GM21529 (cell line): ENCODE measurements around the gene LIMS4.
"Not testable (repeated sequence)": the region's sequence is repeated elsewhere in the genome, so short reads cannot be mapped to it uniquely, and the experiment has no call there.

Experiments
- ATAC-seq: cut with Tn5 transposase; IDR thresholded peaks from one replicate; pipeline ENCODE4 v1.9.1; 2021; ENCODE audit not compliant: unreplicated experiment

Gene LIMS4

GRCh38 chr2:110450951-110451350, 21.7 kb downstream of the LIMS4 start:
- not testable (repeated sequence) for ATAC-seq

GRCh38 chr2:110449127-110449947, 23.3 kb downstream of the LIMS4 start:
- not testable (repeated sequence) for ATAC-seq

- not testable (repeated sequence) for ATAC-seq
Measured at GRCh38 chr2:110446644-110447043, 26.0 kb downstream of the LIMS4 start.

GRCh38 chr2:110443305-110444005, 29.2 kb downstream of the LIMS4 start:
- ATAC-seq: not testable (repeated sequence)

- not testable (repeated sequence) for ATAC-seq
Measured at GRCh38 chr2:110441905-110442304, 30.7 kb downstream of the LIMS4 start.

- ATAC-seq: not testable (repeated sequence)
Measured at GRCh38 chr2:110434565-110434964, 38.1 kb downstream of the LIMS4 start.

GRCh38 chr2:110425725-110426124, 46.9 kb downstream of the LIMS4 start:
- not testable (repeated sequence) for ATAC-seq

GRCh38 chr2:110424421-110424820, 48.2 kb downstream of the LIMS4 start:
- ATAC-seq: not testable (repeated sequence)

- not testable (repeated sequence) for ATAC-seq
Measured at GRCh38 chr2:110423574-110423962, 49.0 kb downstream of the LIMS4 start.

- ATAC-seq: not testable (repeated sequence)
Measured at GRCh38 chr2:110422852-110423573, 49.6 kb downstream of the LIMS4 start.

- ATAC-seq: not testable (repeated sequence)
Measured at GRCh38 chr2:110420641-110421354, 51.8 kb downstream of the LIMS4 start.

- not testable (repeated sequence) for ATAC-seq
Measured at GRCh38 chr2:110407142-110407541, 65.5 kb downstream of the LIMS4 start.

- ATAC-seq: not testable (repeated sequence)
Measured at GRCh38 chr2:110404988-110405387, 67.6 kb downstream of the LIMS4 start.

GRCh38 chr2:110404246-110404645, 68.4 kb downstream of the LIMS4 start:
- not testable (repeated sequence) for ATAC-seq

GRCh38 chr2:110401001-110401618, 71.5 kb downstream of the LIMS4 start:
- peak; percentile 71 for ATAC-seq

- not testable (repeated sequence) for ATAC-seq
Measured at GRCh38 chr2:110399378-110399777, 73.2 kb downstream of the LIMS4 start.

- ATAC-seq: not testable (repeated sequence)
Measured at GRCh38 chr2:110395990-110396389, 76.6 kb downstream of the LIMS4 start.
